Coronary artery (tissue), 2 donors: ENCODE measurements around the gene PRR20E.

Source experiments
- DNase-seq: peaks from one replicate; pipeline ENCODE4 v3.0.0-alpha.2; 2017; ENCODE audit warnings: low spot score
- H3K27ac ChIP-seq, 2 donors: fragments of 200-600 bp; sonication (generic); one replicate each; pipeline ENCODE4 v1.5.1; 2016 to 2019
- H3K4me3 ChIP-seq: fragments of 200-600 bp; sonication (generic); 2 replicates; pipeline ENCODE4 v1.5.1; 2016; ENCODE audit warnings: mild to moderate bottlenecking, moderate library complexity
- CTCF ChIP-seq: fragments of 200-600 bp; sonication (generic); IDR thresholded peaks from one replicate; pipeline ENCODE4 v1.5.1; 2019; ENCODE audit warnings: antibody characterized with exemption

The PRR20E gene

GRCh38 chr13:57191667-57192066, 24.7 kb downstream of the PRR20E start:
- Histone ChIP-seq H3K27ac (no peak overlapping the region), H3K4me3 (no peak overlapping the region)
- TF ChIP-seq CTCF, result no peak
- DNase-seq, result no peak

- H3K27ac ChIP-seq, result no peak overlapping the region
- no peak for TF ChIP-seq CTCF
- H3K4me3 ChIP-seq, result no peak overlapping the region
- DNase-seq, result no peak
These were observed 46.0 kb downstream of the PRR20E start for GRCh38 chr13:57212989-57213388.
